ENCODE measurements around the gene ALG1.

Gene ALG1

DNA sequence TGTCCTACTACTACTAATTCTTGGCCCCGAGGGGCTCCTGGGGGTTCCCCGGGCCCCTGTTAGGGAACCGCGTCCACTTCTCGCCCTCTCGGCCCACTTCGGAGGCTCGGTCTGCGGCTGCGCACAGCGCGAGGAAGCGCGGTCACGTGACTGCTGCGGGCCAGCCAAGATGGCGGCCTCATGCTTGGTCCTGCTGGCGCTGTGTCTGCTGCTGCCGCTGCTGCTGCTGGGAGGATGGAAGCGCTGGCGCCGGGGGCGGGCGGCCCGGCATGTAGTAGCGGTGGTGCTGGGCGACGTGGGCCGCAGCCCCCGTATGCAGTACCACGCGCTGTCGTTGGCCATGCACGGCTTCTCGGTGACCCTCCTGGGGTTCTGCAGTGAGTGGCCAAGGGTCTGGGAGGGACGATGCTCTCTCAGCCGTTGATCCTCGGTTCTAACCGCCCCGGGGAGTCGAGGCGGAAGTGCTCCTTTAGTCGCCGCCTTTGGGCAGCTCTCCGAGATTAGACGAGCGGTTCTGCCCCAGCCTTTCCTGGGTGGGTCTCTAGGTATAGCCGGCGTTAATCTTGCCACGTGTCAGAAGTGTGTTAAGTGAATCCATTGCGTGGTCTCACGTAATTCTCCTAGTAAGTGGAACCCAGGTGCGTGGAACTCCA lies at the start of gene ALG1:
TSS of gene ALG1 (plus strand) at position 163 of the 653 bp plus-strand sequence. CDS start at position 170, 7 bp downstream.
- Mint-ChIP-seq H3K9me3 (no peaks in the 10 kb centered on the region), H3K27me3 (no peaks in the 10 kb centered on the region), H3K36me3 (ENCODE audit: low read depth) (peaks cover 44% of the 10 kb centered on the region), H3K4me1 (ENCODE audit: low read depth) (peaks cover 30% of the 10 kb centered on the region), H3K4me3 (peak within 1 kb of the TSS; percentile 99), H3K27ac (peak within 1 kb of the TSS; percentile 97)
- DNase-seq = peak; percentile 92

GRCh38 chr16:5022521-5022920 lies 49.1 kb upstream of the ALG1 start:
- Mint-ChIP-seq H3K9me3 (no peaks in the 10 kb centered on the region), H3K27ac (no peak overlapping the region), H3K36me3 (ENCODE audit: low read depth) (peaks cover 17% of the 10 kb centered on the region), H3K27me3 (no peaks in the 10 kb centered on the region), H3K4me1 (ENCODE audit: low read depth) (no peaks in the 10 kb centered on the region), H3K4me3 (no peak overlapping the region)
- no peak for DNase-seq

GRCh38 chr16:5024632-5025031 lies 47.0 kb upstream of the ALG1 start:
- no peak for DNase-seq
- Mint-ChIP-seq H3K9me3 (no peaks in the 10 kb centered on the region), H3K4me3 (no peak overlapping the region), H3K4me1 (ENCODE audit: low read depth) (no peaks in the 10 kb centered on the region), H3K27me3 (no peaks in the 10 kb centered on the region), H3K27ac (no peak overlapping the region), H3K36me3 (ENCODE audit: low read depth) (peaks cover 35% of the 10 kb centered on the region)

GRCh38 chr16:5025171-5025632 lies 46.4 kb upstream of the ALG1 start:
- Mint-ChIP-seq H3K36me3 (ENCODE audit: low read depth) (peaks cover 39% of the 10 kb centered on the region), H3K27ac (no peak overlapping the region), H3K4me3 (no peak overlapping the region), H3K4me1 (ENCODE audit: low read depth) (no peaks in the 10 kb centered on the region), H3K9me3 (no peaks in the 10 kb centered on the region), H3K27me3 (no peaks in the 10 kb centered on the region)
- DNase-seq = no peak

GRCh38 chr16:5026664-5027063 lies 45.0 kb upstream of the ALG1 start:
- Mint-ChIP-seq H3K27me3 (no peaks in the 10 kb centered on the region), H3K27ac (no peak overlapping the region), H3K9me3 (no peaks in the 10 kb centered on the region), H3K4me3 (no peak overlapping the region), H3K36me3 (ENCODE audit: low read depth) (peaks cover 48% of the 10 kb centered on the region), H3K4me1 (ENCODE audit: low read depth) (no peaks in the 10 kb centered on the region)
- no peak for DNase-seq

DNA sequence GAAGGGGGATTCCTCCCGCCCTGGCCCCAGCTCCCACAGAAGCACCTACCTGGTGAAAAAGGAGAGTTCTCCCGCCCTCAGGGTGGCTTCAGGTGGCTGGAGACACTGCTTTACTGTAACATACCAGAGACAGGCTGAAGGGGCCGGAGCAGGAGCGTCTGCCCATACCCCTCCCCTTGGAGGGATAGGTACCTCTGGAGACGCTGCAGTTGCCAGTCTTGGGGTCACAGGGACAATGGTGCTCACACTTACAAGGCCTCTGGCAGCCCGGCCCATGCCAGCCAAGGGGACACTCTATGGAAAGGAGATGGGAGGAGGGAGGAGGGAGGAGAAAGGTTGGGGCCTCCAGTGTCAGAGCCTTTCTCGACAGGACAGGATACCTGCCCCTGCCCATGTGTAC lies 44.6 kb upstream of the ALG1 start:
- Mint-ChIP-seq H3K27ac (no peak overlapping the region), H3K4me3 (no peak overlapping the region), H3K4me1 (ENCODE audit: low read depth) (peaks cover 3% of the 10 kb centered on the region), H3K27me3 (no peaks in the 10 kb centered on the region), H3K9me3 (no peaks in the 10 kb centered on the region), H3K36me3 (ENCODE audit: low read depth) (peaks cover 48% of the 10 kb centered on the region)
- DNase-seq = no peak

GRCh38 chr16:5027575-5028235 lies 43.9 kb upstream of the ALG1 start:
- peaks cover 48% of the 10 kb centered on the region for H3K36me3 Mint-ChIP-seq (ENCODE audit: low read depth)
- peaks cover 6% of the 10 kb centered on the region for H3K4me1 Mint-ChIP-seq (ENCODE audit: low read depth)
- DNase-seq = no peak
- no peak overlapping the region for H3K4me3 Mint-ChIP-seq
- H3K27ac Mint-ChIP-seq = no peak overlapping the region
- no peaks in the 10 kb centered on the region for H3K27me3 Mint-ChIP-seq
- H3K9me3 Mint-ChIP-seq = no peaks in the 10 kb centered on the region

DNA sequence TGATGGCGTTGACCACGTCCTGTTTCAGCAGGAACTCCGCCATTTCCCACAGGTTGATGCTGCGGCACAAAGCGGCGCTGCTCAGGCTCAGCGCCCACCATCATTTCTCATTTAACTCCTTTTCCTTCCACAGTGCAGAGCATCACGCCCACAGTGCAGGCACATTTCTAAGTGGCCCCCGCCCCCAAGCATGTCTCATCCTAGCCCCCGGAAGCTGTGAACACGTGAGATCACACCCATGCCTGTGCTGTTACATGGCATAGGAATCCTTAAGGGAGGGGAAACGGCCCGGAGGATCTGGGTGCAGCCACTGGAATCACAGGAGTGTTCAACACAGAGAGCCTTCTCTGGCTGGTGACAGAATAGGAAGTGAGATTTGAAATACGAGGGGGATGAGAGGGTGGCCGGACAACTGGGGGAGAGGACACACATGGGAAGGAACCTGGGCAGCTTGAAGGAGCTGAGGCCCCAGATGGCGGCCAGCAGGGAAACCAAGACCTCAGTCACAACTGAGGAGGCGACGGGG lies 42.6 kb upstream of the ALG1 start:
- Mint-ChIP-seq H3K4me3 (no peak overlapping the region), H3K27ac (no peak overlapping the region), H3K27me3 (no peaks in the 10 kb centered on the region), H3K36me3 (ENCODE audit: low read depth) (peaks cover 48% of the 10 kb centered on the region), H3K4me1 (ENCODE audit: low read depth) (peaks cover 12% of the 10 kb centered on the region), H3K9me3 (no peaks in the 10 kb centered on the region)
- no peak for DNase-seq

GRCh38 chr16:5030251-5030870 lies 41.3 kb upstream of the ALG1 start:
- H3K27ac Mint-ChIP-seq = no peak overlapping the region
- peaks cover 41% of the 10 kb centered on the region for H3K36me3 Mint-ChIP-seq (ENCODE audit: low read depth)
- DNase-seq = no peak
- H3K4me1 Mint-ChIP-seq (ENCODE audit: low read depth) = peaks cover 22% of the 10 kb centered on the region
- no peak overlapping the region for H3K4me3 Mint-ChIP-seq
- no peaks in the 10 kb centered on the region for H3K27me3 Mint-ChIP-seq
- no peaks in the 10 kb centered on the region for H3K9me3 Mint-ChIP-seq

GRCh38 chr16:5031601-5032000 lies 40.0 kb upstream of the ALG1 start:
- H3K36me3 Mint-ChIP-seq (ENCODE audit: low read depth) = peaks cover 38% of the 10 kb centered on the region
- peak overlapping the region; percentile 62 for H3K4me3 Mint-ChIP-seq
- no peak for DNase-seq
- H3K27me3 Mint-ChIP-seq = no peaks in the 10 kb centered on the region
- H3K9me3 Mint-ChIP-seq = no peaks in the 10 kb centered on the region
- peaks cover 22% of the 10 kb centered on the region for H3K4me1 Mint-ChIP-seq (ENCODE audit: low read depth)
- peak overlapping the region; percentile 54 for H3K27ac Mint-ChIP-seq

- Mint-ChIP-seq H3K4me1 (ENCODE audit: low read depth) (peaks cover 22% of the 10 kb centered on the region), H3K9me3 (no peaks in the 10 kb centered on the region), H3K27ac (peak overlapping the region; percentile 78), H3K36me3 (ENCODE audit: low read depth) (peaks cover 31% of the 10 kb centered on the region), H3K27me3 (no peaks in the 10 kb centered on the region), H3K4me3 (peak overlapping the region; percentile 83)
- no peak for DNase-seq
These were observed 38.9 kb upstream of the ALG1 start for GRCh38 chr16:5032748-5033167.

- peak; percentile 88 for DNase-seq
- Mint-ChIP-seq H3K27me3 (no peaks in the 10 kb centered on the region), H3K9me3 (no peaks in the 10 kb centered on the region), H3K4me3 (peak within 1 kb of the TSS; percentile 83), H3K36me3 (ENCODE audit: low read depth) (peaks cover 24% of the 10 kb centered on the region), H3K27ac (peak within 1 kb of the TSS; percentile 92), H3K4me1 (ENCODE audit: low read depth) (peaks cover 22% of the 10 kb centered on the region)
These were observed 38.1 kb upstream of the ALG1 start, which contains the start of gene NAGPA for GRCh38 chr16:5033256-5034166. TSS of gene NAGPA (minus strand) at chr16:5033935. CDS start at chr16:5033914, 21 bp downstream.

DNA sequence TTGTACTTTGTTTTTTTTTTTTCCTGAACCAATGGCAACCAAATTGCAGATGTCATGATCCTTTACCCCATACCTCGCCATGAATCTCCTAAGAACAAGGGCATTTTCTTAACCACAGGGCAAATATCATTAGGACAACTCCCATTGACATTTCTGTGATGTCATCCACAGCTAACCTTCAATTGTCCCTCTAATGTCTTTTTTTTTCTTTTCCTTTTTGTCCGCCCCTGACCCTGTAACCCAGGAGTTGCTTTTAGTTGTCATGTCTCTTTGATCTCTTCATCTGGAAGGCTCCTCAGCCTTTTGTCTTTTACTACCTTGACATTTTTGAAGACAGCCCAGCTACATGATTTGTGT lies 37.5 kb upstream of the ALG1 start:
- peak overlapping the region; percentile 83 for H3K4me3 Mint-ChIP-seq
- no peaks in the 10 kb centered on the region for H3K27me3 Mint-ChIP-seq
- peaks cover 22% of the 10 kb centered on the region for H3K4me1 Mint-ChIP-seq (ENCODE audit: low read depth)
- peak overlapping the region; percentile 92 for H3K27ac Mint-ChIP-seq
- no peak for DNase-seq
- H3K36me3 Mint-ChIP-seq (ENCODE audit: low read depth) = peaks cover 18% of the 10 kb centered on the region
- no peaks in the 10 kb centered on the region for H3K9me3 Mint-ChIP-seq

DNA sequence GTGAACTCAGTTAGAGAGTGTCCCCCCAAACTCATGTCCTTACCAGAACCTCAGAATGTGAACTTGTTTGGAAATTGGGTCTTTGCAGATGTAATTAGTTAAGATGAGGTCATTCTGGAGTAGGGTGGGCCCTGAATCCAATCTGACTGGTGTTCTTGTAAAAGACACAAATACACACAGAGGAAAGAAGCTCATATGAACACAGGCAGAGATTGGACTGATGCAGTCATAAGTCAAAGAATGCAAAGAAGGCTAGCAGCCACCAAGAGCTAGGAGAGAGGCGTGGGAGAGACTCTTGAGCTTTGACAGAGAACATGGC lies 35.8 kb upstream of the ALG1 start:
- Mint-ChIP-seq H3K4me1 (ENCODE audit: low read depth) (peaks cover 22% of the 10 kb centered on the region), H3K4me3 (no peak overlapping the region), H3K27me3 (no peaks in the 10 kb centered on the region), H3K9me3 (no peaks in the 10 kb centered on the region), H3K36me3 (ENCODE audit: low read depth) (peaks cover 4% of the 10 kb centered on the region), H3K27ac (no peak overlapping the region)
- no peak for DNase-seq
